Mammary epithelial cell (primary cell): ENCODE data around the gene RHOF.

Source experiments
- CTCF ChIP-seq, 2 donors: IDR thresholded peaks in 1 of 2; conservative IDR thresholded peaks in 1 of 2; 2 replicates each; pipeline ENCODE4 v1.5.1; 2011 to 2012; ENCODE audit warnings: inconsistent platforms in 2 of 2, low read length in 2 of 2, mild to moderate bottlenecking in 2 of 2, control low read depth in 1 of 2, low read depth in 1 of 2; ENCODE audit not compliant: insufficient read depth in 1 of 2; ENCODE audit errors: extremely low read depth in 1 of 2
- EZH2 ChIP-seq: IDR thresholded peaks from 2 replicates; pipeline ENCODE4 v1.6.1; 2012; ENCODE audit warnings: low read length, inconsistent platforms, borderline replicate concordance

- TF ChIP-seq CTCF (conservative IDR thresholded peaks at IDR 0.05 in 1 of 2, IDR thresholded peaks at IDR 0.05 in 1 of 2; ENCODE audit: extremely low read depth in 1 of 2, insufficient read depth in 1 of 2, low read depth in 1 of 2, low read length in 2 of 2) (no peak), EZH2 (no peak)
Measured at GRCh38 chr12:121803861-121804416, 10.5 kb upstream of the RHOF start, which contains the start of gene SETD1B.
